Karpas-422 (cell line): Measurements from ENCODE around the gene NR2F2. TPM values are rescaled to one million over a fixed set of nuclear protein-coding genes. Genes with fewer than 3 reads are reported as not detected.

Experiments used
- DNase-seq: peaks from one replicate; pipeline ENCODE4 v3.0.0-alpha.2; 2015
- H2AFZ ChIP-seq: fragments of 200-600 bp; sonication (generic); 2 replicates; pipeline ENCODE4 v1.6.1; 2014; ENCODE audit warnings: antibody characterized with exemption, low read length, mixed read lengths
- H3K27ac ChIP-seq: fragments of 200-600 bp; sonication (generic); 2 replicates; pipeline ENCODE4 v1.5.1; 2014; ENCODE audit warnings: mild to moderate bottlenecking, low read length, moderate library complexity
- H3K27me3 ChIP-seq: fragments of 200-600 bp; sonication (generic); 2 replicates; pipeline ENCODE4 v1.6.1; 2014; ENCODE audit warnings: low read length, mixed read lengths
- H3K36me3 ChIP-seq: fragments of 200-600 bp; sonication (generic); 2 replicates; pipeline ENCODE4 v1.6.1; 2014; ENCODE audit warnings: low read length, mixed read lengths; ENCODE audit not compliant: insufficient read depth
- H3K4me1 ChIP-seq: fragments of 200-600 bp; sonication (generic); 2 replicates; pipeline ENCODE4 v1.6.1; 2014; ENCODE audit warnings: mild to moderate bottlenecking, low read length, mixed read lengths
- H3K4me2 ChIP-seq: fragments of 200-600 bp; sonication (generic); 2 replicates; pipeline ENCODE4 v1.6.1; 2014; ENCODE audit warnings: low read length, low read depth, mild to moderate bottlenecking; ENCODE audit not compliant: poor library complexity, severe bottlenecking
- H3K4me3 ChIP-seq: fragments of 200-600 bp; sonication (generic); 2 replicates; pipeline ENCODE4 v1.5.1; 2014; ENCODE audit warnings: mild to moderate bottlenecking, antibody characterized with exemption, low read length, mixed read lengths
- H3K79me2 ChIP-seq: fragments of 200-600 bp; sonication (generic); 2 replicates; pipeline ENCODE4 v1.6.1; 2014; ENCODE audit warnings: mild to moderate bottlenecking, low read length, mixed read lengths
- H3K9ac ChIP-seq: fragments of 200-600 bp; sonication (generic); 2 replicates; pipeline ENCODE4 v1.6.0; 2014; ENCODE audit warnings: low read length
- H3K9me2 ChIP-seq: fragments of 200-600 bp; sonication (generic), shearing (Covaris generic); replicated peaks from 2 replicates; pipeline ENCODE4 v1.6.0; 2014; ENCODE audit warnings: mild to moderate bottlenecking, low read length, moderate library complexity; ENCODE audit not compliant: insufficient read depth
- H3K9me3 ChIP-seq: fragments of 300-700, 200-600 bp; sonication (generic); 2 replicates; pipeline ENCODE4 v1.6.1; 2014; ENCODE audit warnings: low read length, mixed read lengths
- H4K20me1 ChIP-seq: fragments of 200-600 bp; sonication (generic); 2 replicates; pipeline ENCODE4 v1.6.1; 2014; ENCODE audit warnings: mild to moderate bottlenecking, antibody characterized with exemption, low read length, low read depth; ENCODE audit not compliant: insufficient read depth
- total RNA-seq: library from RNA; depleted of rRNA; stranded (reverse); fragments of >200 nt; shearing (Covaris generic); gene quantifications from 2 replicates; pipeline ENCODE4 v1.2.3, GENCODE V29; 2014; ENCODE audit warnings: low replicate concordance

The NR2F2 gene
- total RNA-seq, 1 experiment from 2014 or later, result not detected

- H4K20me1 ChIP-seq, result no peaks in the 10 kb centered on the region
- no peak for DNase-seq
- no peaks in the 10 kb centered on the region for H3K4me1 ChIP-seq
- no peaks in the 10 kb centered on the region for H3K79me2 ChIP-seq
- H3K4me3 ChIP-seq, result no peak overlapping the region
- H3K9me2 ChIP-seq, result no peaks in the 10 kb centered on the region
- H3K27ac ChIP-seq, result no peak overlapping the region
- no peaks in the 10 kb centered on the region for H3K27me3 ChIP-seq
- H3K9me3 ChIP-seq, result peaks cover 4% of the 10 kb centered on the region
- no peak overlapping the region for H3K4me2 ChIP-seq
- H3K36me3 ChIP-seq, result no peaks in the 10 kb centered on the region
- no peak overlapping the region for H3K9ac ChIP-seq
- H2AFZ ChIP-seq, result no peak overlapping the region
These were observed 844 bp downstream of the NR2F2 start for GRCh38 chr15:96331144-96331944.

DNA sequence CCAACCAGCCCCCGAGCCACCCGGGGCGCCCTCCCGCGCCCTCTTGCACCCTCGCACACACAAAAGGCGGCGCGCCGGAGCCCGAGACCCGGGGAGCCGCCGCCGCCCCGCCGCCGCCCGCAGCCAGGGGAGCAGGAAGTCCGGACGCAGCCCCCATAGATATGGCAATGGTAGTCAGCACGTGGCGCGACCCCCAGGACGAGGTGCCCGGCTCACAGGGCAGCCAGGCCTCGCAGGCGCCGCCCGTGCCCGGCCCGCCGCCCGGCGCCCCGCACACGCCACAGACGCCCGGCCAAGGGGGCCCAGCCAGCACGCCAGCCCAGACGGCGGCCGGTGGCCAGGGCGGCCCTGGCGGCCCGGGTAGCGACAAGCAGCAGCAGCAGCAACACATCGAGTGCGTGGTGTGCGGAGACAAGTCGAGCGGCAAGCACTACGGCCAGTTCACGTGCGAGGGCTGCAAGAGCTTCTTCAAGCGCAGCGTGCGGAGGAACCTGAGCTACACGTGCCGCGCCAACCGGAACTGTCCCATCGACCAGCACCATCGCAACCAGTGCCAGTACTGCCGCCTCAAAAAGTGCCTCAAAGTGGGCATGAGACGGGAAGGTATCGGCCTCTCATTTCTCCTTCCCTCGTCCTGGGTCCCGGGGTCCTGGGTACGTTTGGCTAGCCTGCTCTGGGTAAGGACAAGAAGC lies 1.6 kb downstream of the NR2F2 start:
- H3K4me1 ChIP-seq, result no peaks in the 10 kb centered on the region
- no peak overlapping the region for H3K4me3 ChIP-seq
- no peak overlapping the region for H3K4me2 ChIP-seq
- no peaks in the 10 kb centered on the region for H3K79me2 ChIP-seq
- no peak overlapping the region for H2AFZ ChIP-seq
- H3K27me3 ChIP-seq, result no peaks in the 10 kb centered on the region
- DNase-seq, result no peak
- H3K9ac ChIP-seq, result no peak overlapping the region
- no peak overlapping the region for H3K27ac ChIP-seq
- no peaks in the 10 kb centered on the region for H3K36me3 ChIP-seq
- H3K9me3 ChIP-seq, result peaks cover 4% of the 10 kb centered on the region
- no peaks in the 10 kb centered on the region for H3K9me2 ChIP-seq
- H4K20me1 ChIP-seq, result no peaks in the 10 kb centered on the region

DNA sequence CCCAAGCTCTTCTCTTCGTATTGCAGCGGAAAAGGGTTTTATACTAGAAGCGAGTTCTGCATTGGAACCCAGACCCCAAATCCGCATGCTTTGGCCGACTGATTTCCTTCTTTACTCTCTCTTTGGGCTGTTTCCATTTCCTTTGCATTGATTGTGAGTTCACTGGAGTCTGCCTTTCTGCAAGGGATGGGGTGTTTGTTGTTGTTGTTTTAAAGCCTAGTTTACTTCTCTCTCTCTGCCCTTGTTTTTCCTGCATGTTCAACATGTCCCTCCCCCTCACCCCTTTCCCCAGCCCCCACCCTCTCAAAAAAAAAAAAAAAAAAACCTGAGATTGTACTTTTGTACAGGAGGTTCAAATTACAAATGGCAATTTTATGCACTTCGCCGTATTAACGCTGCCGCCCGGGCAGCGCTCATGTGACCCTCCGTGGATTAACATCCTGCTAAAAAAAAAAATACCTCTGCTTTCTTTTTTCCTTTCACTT lies 2.2 kb downstream of the NR2F2 start:
- Histone ChIP-seq H3K27me3 (no peaks in the 10 kb centered on the region), H3K9me2 (no peaks in the 10 kb centered on the region), H3K79me2 (no peaks in the 10 kb centered on the region), H2AFZ (no peak overlapping the region), H3K4me1 (no peaks in the 10 kb centered on the region), H3K27ac (no peak overlapping the region), H3K36me3 (no peaks in the 10 kb centered on the region), H3K4me2 (no peak overlapping the region), H3K9ac (no peak overlapping the region), H3K4me3 (no peak overlapping the region), H4K20me1 (no peaks in the 10 kb centered on the region), H3K9me3 (peaks cover 4% of the 10 kb centered on the region)
- DNase-seq, result no peak

DNA sequence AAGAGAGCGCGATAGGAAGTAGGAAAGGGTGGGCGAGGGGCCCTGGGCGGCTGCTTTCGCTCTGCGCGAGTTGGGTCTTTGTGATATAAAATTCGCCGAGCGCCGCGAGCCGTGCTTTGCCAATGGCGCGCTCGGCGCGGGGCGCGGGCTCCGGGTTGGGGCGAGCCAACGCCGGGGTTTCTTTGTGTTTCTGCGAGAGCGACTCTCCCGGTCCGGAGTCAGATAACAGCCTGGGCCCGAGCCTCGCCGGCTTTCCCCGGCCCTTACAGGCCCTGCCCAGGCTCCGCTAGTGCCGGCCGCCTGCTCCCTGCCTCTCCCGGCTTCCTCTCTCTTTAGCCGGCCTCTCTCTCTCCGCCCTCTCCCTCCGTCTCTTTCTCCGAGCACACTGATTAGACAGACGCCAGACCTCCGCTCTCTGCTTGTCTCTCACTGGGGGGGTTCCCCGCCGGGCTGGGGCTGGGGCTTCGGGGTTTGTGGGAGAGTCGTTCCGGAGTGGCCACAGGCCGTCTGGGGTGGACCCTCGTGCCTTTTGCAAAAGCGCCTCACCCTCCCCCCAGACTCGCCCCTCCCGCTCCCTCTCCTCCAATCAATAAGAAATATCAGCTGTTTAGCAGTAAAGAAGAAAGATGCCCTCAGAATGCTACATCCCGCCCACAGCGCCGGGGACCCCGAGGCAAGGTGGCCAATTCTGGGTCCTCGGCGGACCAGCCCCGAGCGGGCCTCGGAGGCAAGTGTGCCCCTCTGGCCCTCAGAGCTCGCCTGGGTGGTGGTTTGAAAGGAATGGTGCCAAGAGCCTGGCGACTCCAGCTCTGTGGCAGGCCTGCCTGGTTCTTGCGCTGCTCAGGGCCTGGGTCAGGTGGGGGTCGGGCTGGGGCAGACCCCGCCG lies 2.9 kb downstream of the NR2F2 start:
- no peaks in the 10 kb centered on the region for H3K36me3 ChIP-seq
- no peaks in the 10 kb centered on the region for H3K27me3 ChIP-seq
- no peaks in the 10 kb centered on the region for H3K9me2 ChIP-seq
- H3K9me3 ChIP-seq, result peaks cover 4% of the 10 kb centered on the region
- no peak overlapping the region for H2AFZ ChIP-seq
- no peaks in the 10 kb centered on the region for H3K79me2 ChIP-seq
- no peak overlapping the region for H3K4me2 ChIP-seq
- no peak overlapping the region for H3K27ac ChIP-seq
- no peak for DNase-seq
- H3K9ac ChIP-seq, result no peak overlapping the region
- no peaks in the 10 kb centered on the region for H4K20me1 ChIP-seq
- H3K4me1 ChIP-seq, result no peaks in the 10 kb centered on the region
- no peak overlapping the region for H3K4me3 ChIP-seq

- no peaks in the 10 kb centered on the region for H3K36me3 ChIP-seq
- H3K4me1 ChIP-seq, result no peaks in the 10 kb centered on the region
- no peak overlapping the region for H3K27ac ChIP-seq
- H3K4me2 ChIP-seq, result no peak overlapping the region
- H3K9ac ChIP-seq, result no peak overlapping the region
- H3K79me2 ChIP-seq, result no peaks in the 10 kb centered on the region
- H3K9me3 ChIP-seq, result peaks cover 4% of the 10 kb centered on the region
- no peak for DNase-seq
- H4K20me1 ChIP-seq, result no peaks in the 10 kb centered on the region
- H3K27me3 ChIP-seq, result no peaks in the 10 kb centered on the region
- H2AFZ ChIP-seq, result no peak overlapping the region
- no peak overlapping the region for H3K4me3 ChIP-seq
- no peaks in the 10 kb centered on the region for H3K9me2 ChIP-seq
These were observed 3.7 kb downstream of the NR2F2 start for GRCh38 chr15:96334017-96334704.

- DNase-seq, result no peak
- H3K4me3 ChIP-seq, result no peak overlapping the region
- no peaks in the 10 kb centered on the region for H3K27me3 ChIP-seq
- H3K4me2 ChIP-seq, result no peak overlapping the region
- no peaks in the 10 kb centered on the region for H3K79me2 ChIP-seq
- H4K20me1 ChIP-seq, result no peaks in the 10 kb centered on the region
- H3K9me2 ChIP-seq, result no peaks in the 10 kb centered on the region
- no peak overlapping the region for H3K9ac ChIP-seq
- no peak overlapping the region for H3K27ac ChIP-seq
- no peak overlapping the region for H2AFZ ChIP-seq
- H3K36me3 ChIP-seq, result no peaks in the 10 kb centered on the region
- H3K4me1 ChIP-seq, result no peaks in the 10 kb centered on the region
- H3K9me3 ChIP-seq, result peaks cover 4% of the 10 kb centered on the region
These were observed 4.4 kb downstream of the NR2F2 start for GRCh38 chr15:96334705-96335410.

GRCh38 chr15:96335411-96336024 lies 5.0 kb downstream of the NR2F2 start:
- Histone ChIP-seq H3K4me3 (no peak overlapping the region), H3K4me1 (no peaks in the 10 kb centered on the region), H3K36me3 (no peaks in the 10 kb centered on the region), H3K9me3 (peaks cover 8% of the 10 kb centered on the region), H3K27ac (no peak overlapping the region), H4K20me1 (no peaks in the 10 kb centered on the region), H3K9ac (no peak overlapping the region), H3K9me2 (no peaks in the 10 kb centered on the region), H2AFZ (no peak overlapping the region), H3K27me3 (no peaks in the 10 kb centered on the region), H3K4me2 (no peak overlapping the region), H3K79me2 (no peaks in the 10 kb centered on the region)
- no peak for DNase-seq
